ENCODE data around the gene KCTD21.
"Not testable (repeated sequence)": the region's sequence is repeated elsewhere in the genome, so short reads cannot be mapped to it uniquely, and the experiment has no call there.

Gene KCTD21

GRCh38 chr11:78175862-78176261, 12.6 kb downstream of the KCTD21 start:
- not testable (repeated sequence) for DNase-seq (ENCODE audit: low read depth)

- DNase-seq (ENCODE audit: low read depth): no peak
Observed at GRCh38 chr11:78171951-78172350, 16.5 kb downstream of the KCTD21 start.

GRCh38 chr11:78170874-78171549, 17.4 kb downstream of the KCTD21 start:
- DNase-seq (ENCODE audit: low read depth): no peak

- DNase-seq (ENCODE audit: low read depth): no peak
Observed at GRCh38 chr11:78170413-78170812, 18.0 kb downstream of the KCTD21 start.

GRCh38 chr11:78168539-78169477, 19.6 kb downstream of the KCTD21 start:
- no peak for DNase-seq (ENCODE audit: low read depth)

- DNase-seq (ENCODE audit: low read depth): no peak
Observed at GRCh38 chr11:78166855-78167469, 21.5 kb downstream of the KCTD21 start.

- DNase-seq (ENCODE audit: low read depth): no peak
Observed at GRCh38 chr11:78164471-78164870, 24.0 kb downstream of the KCTD21 start.

GRCh38 chr11:78163828-78164227, 24.6 kb downstream of the KCTD21 start:
- no peak for DNase-seq (ENCODE audit: low read depth)

- DNase-seq (ENCODE audit: low read depth): no peak
Observed at GRCh38 chr11:78161962-78162371, 26.5 kb downstream of the KCTD21 start.

GRCh38 chr11:78161346-78161745, 27.1 kb downstream of the KCTD21 start:
- DNase-seq (ENCODE audit: low read depth): no peak

- DNase-seq (ENCODE audit: low read depth): no peak
Observed at GRCh38 chr11:78160557-78160956, 27.9 kb downstream of the KCTD21 start.

GRCh38 chr11:78158987-78159652, 29.3 kb downstream of the KCTD21 start:
- DNase-seq (ENCODE audit: low read depth): no peak

GRCh38 chr11:78156127-78156844, 32.1 kb downstream of the KCTD21 start:
- DNase-seq (ENCODE audit: low read depth): no peak

- DNase-seq (ENCODE audit: low read depth): no peak
Observed at GRCh38 chr11:78151804-78152203, 36.6 kb downstream of the KCTD21 start.

- DNase-seq (ENCODE audit: low read depth): no peak
Observed at GRCh38 chr11:78150754-78151153, 37.7 kb downstream of the KCTD21 start.

GRCh38 chr11:78150346-78150745, 38.1 kb downstream of the KCTD21 start:
- no peak for DNase-seq (ENCODE audit: low read depth)

- DNase-seq (ENCODE audit: low read depth): no peak
Observed at GRCh38 chr11:78149646-78150045, 38.8 kb downstream of the KCTD21 start.

- DNase-seq (ENCODE audit: low read depth): no peak
Observed at GRCh38 chr11:78147807-78148206, 40.6 kb downstream of the KCTD21 start.

GRCh38 chr11:78145511-78146025, 42.9 kb downstream of the KCTD21 start:
- no peak for DNase-seq (ENCODE audit: low read depth)

GRCh38 chr11:78140392-78141077, 47.9 kb downstream of the KCTD21 start:
- DNase-seq (ENCODE audit: low read depth): no peak
